Lung microvascular endothelial cell (primary cell): Measurements from ENCODE around the gene ARHGAP22. TPM values are rescaled to one million over a fixed set of nuclear protein-coding genes. Genes with fewer than 3 reads are reported as not detected.
A peak's percentile ranks its signal among the peaks of the same experiment; 100 is the strongest.

Experiments used
- DNase-seq, 2 donors: peaks; one replicate each; pipeline versions ENCODE4 v3.0.0 to v3.0.0-alpha.2; 2010; ENCODE audit warnings: low read depth in 2 of 2
- total RNA-seq: library from RNA; depleted of rRNA; stranded (reverse); fragments of >200 nt; gene quantifications from 2 replicates; pipeline ENCODE4 v1.2.1, GENCODE V29; 2014

The ARHGAP22 gene
- total RNA-seq, 1 donor from 2014 or later, result 1.4 TPM

DNA sequence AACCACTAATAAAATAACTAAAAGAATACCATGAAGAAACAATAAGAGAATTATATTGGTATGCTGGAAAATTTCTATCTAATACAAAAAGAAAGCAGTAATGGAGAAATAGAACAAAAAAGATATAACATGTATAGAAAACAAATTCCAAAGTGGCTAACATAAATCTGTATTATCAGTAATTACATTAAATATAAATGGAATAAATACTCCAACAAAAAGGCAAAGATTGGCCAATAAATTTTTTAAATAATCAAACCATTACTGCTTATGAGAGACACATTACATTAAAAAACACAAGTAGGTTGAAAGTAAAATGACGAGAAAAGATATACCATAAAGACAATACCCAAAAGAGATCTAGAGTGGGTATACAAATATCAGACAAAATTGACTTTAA is 90.0 kb downstream of the ARHGAP22 start:
- DNase-seq, result no peak

DNA sequence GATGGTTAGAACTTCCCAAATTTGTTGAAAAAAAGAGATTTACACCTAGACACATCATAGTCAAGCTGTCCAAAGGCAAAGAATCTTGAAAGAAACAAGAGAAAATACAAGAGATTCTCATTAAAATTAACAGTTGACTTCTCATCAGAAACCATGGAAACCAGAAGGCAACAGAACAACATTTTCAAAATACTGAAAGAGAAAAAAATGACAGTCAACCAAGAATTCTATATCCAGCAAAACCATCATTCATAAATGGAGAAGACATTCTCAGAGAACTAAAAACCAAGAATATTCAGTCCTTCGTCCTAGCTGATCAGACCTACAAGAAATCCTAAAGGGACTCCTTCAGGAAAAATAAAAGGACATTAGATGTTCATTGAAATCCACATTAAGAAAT is 90.6 kb downstream of the ARHGAP22 start:
- no peak for DNase-seq

DNA sequence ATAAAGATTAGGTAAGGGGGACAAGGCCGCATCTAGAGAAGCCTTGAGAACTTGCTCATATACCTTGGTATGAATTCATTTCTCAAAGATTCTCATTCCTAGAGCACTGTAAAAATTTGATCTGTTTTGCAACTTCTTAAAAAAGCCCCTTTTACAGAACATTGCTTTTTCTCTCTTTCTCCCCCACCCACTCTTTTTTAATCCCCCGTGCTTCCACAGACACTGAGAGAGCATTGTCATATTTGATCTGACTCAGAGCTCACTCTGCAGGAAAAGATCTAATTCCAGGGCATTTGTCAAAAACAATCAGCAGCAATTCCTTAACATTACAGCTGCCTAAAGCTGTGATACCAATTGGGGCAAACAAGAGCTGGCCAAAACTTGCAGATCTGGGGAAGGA is 92.0 kb downstream of the ARHGAP22 start:
- no peak for DNase-seq

GRCh38 chr10:48511875-48512231 is 93.0 kb downstream of the ARHGAP22 start:
- no peak for DNase-seq

GRCh38 chr10:48511066-48511874 is 93.6 kb downstream of the ARHGAP22 start:
- DNase-seq, result no peak

GRCh38 chr10:48509974-48510692 is 94.7 kb downstream of the ARHGAP22 start:
- DNase-seq, result peak in 1 of 2 donors; percentile 65

- peak in 1 of 2 donors; percentile 29 for DNase-seq
Observed at GRCh38 chr10:48508791-48509772, 95.8 kb downstream of the ARHGAP22 start.

- peak; percentile 47 to 52 for DNase-seq
Observed at GRCh38 chr10:48507933-48508790, 96.7 kb downstream of the ARHGAP22 start.

GRCh38 chr10:48507494-48507893 is 97.4 kb downstream of the ARHGAP22 start:
- no peak for DNase-seq

DNA sequence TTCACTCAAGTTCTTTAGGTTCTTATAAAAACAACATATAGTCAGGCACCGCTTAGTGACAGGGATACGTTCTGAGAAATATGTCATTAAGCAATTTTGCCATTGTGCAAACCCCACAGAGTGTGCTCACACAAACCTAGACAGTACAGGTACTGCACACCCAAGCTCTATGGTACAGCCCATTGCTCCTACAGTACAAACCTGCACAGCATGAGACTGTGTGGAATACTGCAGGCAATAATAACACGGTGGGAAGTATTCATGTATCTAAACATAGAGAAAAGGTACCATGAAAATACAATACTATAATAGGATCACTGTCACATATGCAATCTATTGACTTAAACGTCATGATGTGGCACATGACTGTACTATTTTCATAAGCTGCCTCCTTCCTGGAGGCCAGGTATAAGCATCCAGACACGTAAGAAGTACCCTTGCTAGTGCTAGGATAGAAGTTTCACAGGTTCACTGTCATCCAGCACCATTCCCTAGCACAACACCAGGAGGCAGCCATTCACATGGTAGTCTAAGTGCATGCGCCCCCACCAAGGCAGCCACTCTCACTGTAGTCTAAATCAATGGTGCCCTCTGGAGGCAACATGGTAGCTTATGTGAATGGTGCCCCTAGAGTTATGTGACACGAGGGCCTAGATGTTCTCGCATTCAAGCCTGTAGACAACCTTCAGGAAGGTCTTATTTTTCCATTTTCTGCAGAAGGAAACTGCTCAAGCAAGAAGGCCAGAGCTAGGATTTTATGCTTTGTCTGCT is 98.5 kb downstream of the ARHGAP22 start:
- DNase-seq, result peak; percentile 66 to 75

- no peak for DNase-seq
Observed at GRCh38 chr10:48505394-48506112, 99.3 kb downstream of the ARHGAP22 start.

GRCh38 chr10:48504141-48504885 is 100.6 kb downstream of the ARHGAP22 start:
- DNase-seq, result no peak

- DNase-seq, result no peak
Observed at GRCh38 chr10:48503293-48503911, 101.5 kb downstream of the ARHGAP22 start.

- DNase-seq, result no peak
Observed at GRCh38 chr10:48502791-48503190, 102.1 kb downstream of the ARHGAP22 start.

- no peak for DNase-seq
Observed at GRCh38 chr10:48501787-48502771, 102.8 kb downstream of the ARHGAP22 start.

DNA sequence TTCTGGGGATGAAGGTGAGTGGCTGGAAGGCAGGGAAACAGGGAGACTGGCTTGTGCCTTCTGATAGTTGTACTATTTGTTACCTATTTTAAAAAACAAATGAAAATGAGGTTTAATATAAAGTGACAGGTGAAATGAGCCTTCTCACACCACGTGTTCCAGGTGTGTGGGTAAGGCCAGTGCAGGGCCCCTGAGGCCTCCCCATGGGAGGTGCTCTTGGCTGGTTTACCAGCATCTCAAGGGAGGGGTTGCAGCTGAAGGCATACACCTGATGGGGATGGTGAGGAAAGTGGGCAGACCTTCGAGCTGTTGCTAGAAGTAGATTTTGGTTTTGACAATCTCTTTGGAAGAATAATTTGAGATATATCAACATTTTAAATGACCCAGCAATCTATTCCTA is 103.6 kb downstream of the ARHGAP22 start:
- no peak for DNase-seq

GRCh38 chr10:48500771-48501170 is 104.1 kb downstream of the ARHGAP22 start:
- no peak for DNase-seq
